Mesenchymal stem cell (in vitro differentiated cells and primary cell): Measurements from ENCODE around the gene OPA1.
A peak's percentile ranks its signal among the peaks of the same experiment; 100 is the strongest.

Experiments used
- DNase-seq: peaks from one replicate; pipeline ENCODE4 v3.0.0-alpha.2; 2013
- H2AFZ ChIP-seq: one replicate; pipeline ENCODE4 v1.6.1; 2013; ENCODE audit warnings: low read depth, mild to moderate bottlenecking, control low read depth, inconsistent platforms, low read length, moderate library complexity
- H2AK5ac ChIP-seq: 2 replicates; pipeline ENCODE4 v1.6.1; 2013; ENCODE audit warnings: low read length, moderate library complexity, mild to moderate bottlenecking, inconsistent platforms; ENCODE audit not compliant: severe bottlenecking
- H2BK120ac ChIP-seq: one replicate; pipeline ENCODE4 v1.6.1; 2013; ENCODE audit warnings: low read depth, mild to moderate bottlenecking, inconsistent platforms, low read length, moderate library complexity
- H2BK12ac ChIP-seq, 2 experiments: one replicate each; pipeline ENCODE4 v1.6.1; 2013; ENCODE audit warnings: inconsistent platforms in 2 of 2, low read length in 2 of 2, mild to moderate bottlenecking in 2 of 2, moderate library complexity in 2 of 2, control low read depth in 1 of 2
- H2BK15ac ChIP-seq: one replicate; pipeline ENCODE4 v1.6.1; 2013; ENCODE audit warnings: mild to moderate bottlenecking, low read depth, inconsistent platforms; ENCODE audit not compliant: poor library complexity, severe bottlenecking
- H2BK5ac ChIP-seq: 2 replicates; pipeline ENCODE4 v1.6.1; 2013; ENCODE audit warnings: low read depth, mild to moderate bottlenecking, low read length, control low read depth, inconsistent platforms; ENCODE audit not compliant: poor library complexity, severe bottlenecking
- H3K14ac ChIP-seq, 2 experiments: one replicate each; pipeline ENCODE4 v1.6.1; 2013; ENCODE audit warnings: inconsistent platforms in 2 of 2, low read length in 2 of 2, control low read depth in 1 of 2, mild to moderate bottlenecking in 1 of 2, moderate library complexity in 1 of 2
- H3K18ac ChIP-seq, 2 experiments: one replicate each; pipeline ENCODE4 v1.6.1; 2013; ENCODE audit warnings: inconsistent platforms in 2 of 2, low read length in 2 of 2, control low read depth in 1 of 2, low read depth in 1 of 2, mild to moderate bottlenecking in 1 of 2
- H3K23ac ChIP-seq, 2 experiments: one replicate each; pipeline ENCODE4 v1.6.1; 2013; ENCODE audit warnings: inconsistent platforms in 2 of 2, low read length in 2 of 2, mild to moderate bottlenecking in 2 of 2, moderate library complexity in 2 of 2, control low read depth in 1 of 2
- H3K27ac ChIP-seq: 2 replicates; pipeline ENCODE4 v1.5.1; 2013; ENCODE audit warnings: mild to moderate bottlenecking, moderate library complexity, low read length, control low read depth, inconsistent platforms; ENCODE audit not compliant: poor library complexity, severe bottlenecking
- H3K27me3 ChIP-seq, 2 experiments: 2 replicates each; pipeline versions ENCODE4 v1.6.1 to v1.7.0; 2013; ENCODE audit warnings: low read length in 2 of 2, mild to moderate bottlenecking in 2 of 2, moderate library complexity in 2 of 2, control low read depth in 1 of 2, inconsistent platforms in 1 of 2; ENCODE audit not compliant: control insufficient read depth in 1 of 2, insufficient read depth in 1 of 2
- H3K36me3 ChIP-seq, 2 experiments: 2 replicates each; pipeline versions ENCODE4 v1.6.1 to v1.7.0; 2013; ENCODE audit warnings: low read length in 2 of 2, control low read depth in 1 of 2, inconsistent platforms in 1 of 2, low read depth in 1 of 2, mild to moderate bottlenecking in 1 of 2; ENCODE audit not compliant: insufficient read depth in 2 of 2, control insufficient read depth in 1 of 2
- H3K4ac ChIP-seq, 2 experiments: one replicate each; pipeline ENCODE4 v1.6.1; 2013; ENCODE audit warnings: inconsistent platforms in 2 of 2, low read length in 2 of 2, mild to moderate bottlenecking in 2 of 2, moderate library complexity in 2 of 2, control low read depth in 1 of 2, low read depth in 1 of 2
- H3K4me1 ChIP-seq: 2 replicates; pipeline ENCODE4 v1.6.1; 2013; ENCODE audit warnings: low read depth, low read length, control low read depth; ENCODE audit not compliant: control insufficient read depth, insufficient read depth
- H3K4me2 ChIP-seq: 2 replicates; pipeline ENCODE4 v1.6.1; 2013; ENCODE audit warnings: low read length, mild to moderate bottlenecking, inconsistent platforms; ENCODE audit not compliant: poor library complexity, severe bottlenecking
- H3K4me3 ChIP-seq, 2 experiments: 2 replicates each; pipeline versions ENCODE4 v1.5.1 to v1.7.0; 2013; ENCODE audit warnings: low read length in 2 of 2, mild to moderate bottlenecking in 2 of 2, control low read depth in 1 of 2, low read depth in 1 of 2; ENCODE audit not compliant: insufficient read depth in 1 of 2
- H3K79me1 ChIP-seq: replicated peaks from 2 replicates; pipeline ENCODE4 v1.6.1; 2013; ENCODE audit warnings: mild to moderate bottlenecking, control low read depth, low read length, inconsistent platforms; ENCODE audit not compliant: poor library complexity, severe bottlenecking
- H3K9ac ChIP-seq: 2 replicates; pipeline ENCODE4 v1.7.0; 2013; ENCODE audit warnings: mild to moderate bottlenecking, low read length, moderate library complexity
- H3K9me3 ChIP-seq: 2 replicates; pipeline ENCODE4 v1.7.0; 2013; ENCODE audit warnings: mild to moderate bottlenecking, low read length; ENCODE audit not compliant: control insufficient read depth
- H4K8ac ChIP-seq: one replicate; pipeline ENCODE4 v1.6.1; 2013; ENCODE audit warnings: inconsistent platforms, mild to moderate bottlenecking, low read length, moderate library complexity
- H4K91ac ChIP-seq: one replicate; pipeline ENCODE4 v1.6.1; 2013; ENCODE audit warnings: mild to moderate bottlenecking, low read length, inconsistent platforms
- WGBS: methylation state at CpG from one replicate; pipeline ENCODE4 v1.1.7; 2013; ENCODE audit warnings: mixed read lengths; 5-methylcytosine and 5-hydroxymethylcytosine counted together

Gene OPA1

DNA sequence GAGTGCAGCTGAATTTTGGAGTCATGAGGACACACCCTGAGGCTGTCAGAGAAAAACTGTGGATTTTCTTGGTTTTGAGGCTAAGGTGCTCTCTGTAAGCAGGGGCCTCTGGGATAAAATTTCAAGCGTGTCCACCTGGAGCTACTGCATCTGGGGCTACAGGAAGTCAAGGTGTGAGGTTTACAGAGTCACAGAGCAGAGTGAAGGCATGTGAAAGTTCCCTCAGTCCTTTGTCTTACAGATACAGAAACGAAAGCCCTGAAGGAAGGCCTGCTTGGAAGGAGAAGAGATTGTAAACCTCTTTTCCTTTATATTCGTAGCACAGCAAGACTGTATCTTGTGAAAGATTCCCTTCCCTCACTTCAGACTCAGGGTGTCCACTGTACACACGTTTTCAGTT lies 138.6 kb downstream of the OPA1 start:
- Histone ChIP-seq H3K4me3 (no peak overlapping the region), H3K4ac (no peak overlapping the region), H3K9me3 (no peaks in the 10 kb centered on the region), H2BK5ac (no peak overlapping the region), H3K36me3 (no peaks in the 10 kb centered on the region), H3K18ac (no peak overlapping the region), H2BK120ac (no peak overlapping the region), H4K91ac (no peak overlapping the region), H2BK12ac (no peak overlapping the region), H3K27ac (no peak overlapping the region), H4K8ac (no peak overlapping the region), H3K4me1 (peaks cover 6% of the 10 kb centered on the region), H2BK15ac (no peak overlapping the region), H3K14ac (no peak overlapping the region), H3K4me2 (no peak overlapping the region), H2AK5ac (no peak overlapping the region), H3K27me3 (no peaks in the 10 kb centered on the region), H3K79me1 (no peaks in the 10 kb centered on the region), H2AFZ (no peak overlapping the region), H3K9ac (no peak overlapping the region), H3K23ac (no peak overlapping the region)
- 84% methylated on average over 4 of the region's 4 CpGs for WGBS
- DNase-seq, result no peak

DNA sequence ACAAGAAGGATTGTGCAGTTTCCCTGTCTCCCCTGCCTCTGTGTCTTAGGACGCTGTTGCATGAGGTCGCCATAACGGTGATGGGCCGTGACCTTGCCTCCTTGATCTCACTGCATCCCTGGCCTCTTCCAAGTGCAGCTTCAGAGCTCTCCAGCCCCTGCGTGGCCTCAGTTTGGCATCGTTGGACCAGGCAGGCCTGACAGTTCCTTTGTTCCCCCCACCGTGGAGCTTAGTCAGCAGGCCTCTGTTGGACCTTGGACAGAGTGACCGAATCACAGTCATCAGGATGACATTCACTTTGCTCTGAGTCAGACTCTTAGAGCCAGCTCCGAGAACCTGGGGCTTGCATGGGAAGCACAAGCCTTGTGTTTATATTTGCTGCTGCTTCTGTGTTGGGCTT lies 139.4 kb downstream of the OPA1 start:
- Histone ChIP-seq H2AK5ac (no peak overlapping the region), H4K8ac (no peak overlapping the region), H3K27me3 (no peaks in the 10 kb centered on the region), H3K23ac (no peak overlapping the region), H3K9me3 (no peaks in the 10 kb centered on the region), H3K4ac (peak overlapping the region in 1 of 2 experiments; percentile 11), H3K27ac (no peak overlapping the region), H3K18ac (peak overlapping the region in 1 of 2 experiments; percentile 66), H2BK120ac (no peak overlapping the region), H2AFZ (no peak overlapping the region), H3K9ac (peak overlapping the region; percentile 3), H2BK12ac (no peak overlapping the region), H3K79me1 (no peaks in the 10 kb centered on the region), H3K4me3 (no peak overlapping the region), H3K4me1 (peaks cover 6% of the 10 kb centered on the region), H4K91ac (no peak overlapping the region), H3K36me3 (no peaks in the 10 kb centered on the region), H3K14ac (no peak overlapping the region), H3K4me2 (no peak overlapping the region), H2BK15ac (no peak overlapping the region), H2BK5ac (no peak overlapping the region)
- 42% methylated on average over 9 of the region's 9 CpGs for WGBS
- peak; percentile 88 for DNase-seq

DNA sequence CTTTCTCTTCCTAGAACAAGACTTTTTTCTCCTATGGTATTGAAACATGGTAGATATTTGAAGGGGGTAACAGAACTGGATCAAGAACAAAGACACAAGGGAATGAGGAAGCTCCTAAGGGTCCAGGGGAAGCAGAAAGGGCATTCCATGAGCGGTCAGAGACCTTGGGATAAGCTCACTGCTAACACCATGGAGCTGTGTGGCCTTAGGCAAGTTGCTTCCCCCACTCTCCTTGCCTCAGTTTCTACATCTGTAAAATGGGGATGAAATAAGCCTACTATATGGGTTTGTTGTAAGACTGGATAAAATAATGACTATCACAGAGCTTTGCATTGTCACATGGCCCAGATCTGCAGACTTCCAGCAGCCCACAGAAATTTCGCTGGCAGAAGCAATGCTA lies 139.8 kb downstream of the OPA1 start:
- Histone ChIP-seq H2BK15ac (no peak overlapping the region), H3K18ac (no peak overlapping the region), H3K4me3 (no peak overlapping the region), H3K14ac (no peak overlapping the region), H4K91ac (no peak overlapping the region), H3K4ac (no peak overlapping the region), H3K23ac (no peak overlapping the region), H3K27ac (no peak overlapping the region), H3K36me3 (no peaks in the 10 kb centered on the region), H2BK12ac (no peak overlapping the region), H2AK5ac (no peak overlapping the region), H2AFZ (no peak overlapping the region), H3K9ac (no peak overlapping the region), H2BK5ac (no peak overlapping the region), H3K4me2 (no peak overlapping the region), H3K27me3 (no peaks in the 10 kb centered on the region), H3K9me3 (no peaks in the 10 kb centered on the region), H2BK120ac (no peak overlapping the region), H3K4me1 (peaks cover 6% of the 10 kb centered on the region), H4K8ac (no peak overlapping the region), H3K79me1 (no peaks in the 10 kb centered on the region)
- no peak for DNase-seq
- 90% methylated on average over 2 of the region's 2 CpGs for WGBS

DNA sequence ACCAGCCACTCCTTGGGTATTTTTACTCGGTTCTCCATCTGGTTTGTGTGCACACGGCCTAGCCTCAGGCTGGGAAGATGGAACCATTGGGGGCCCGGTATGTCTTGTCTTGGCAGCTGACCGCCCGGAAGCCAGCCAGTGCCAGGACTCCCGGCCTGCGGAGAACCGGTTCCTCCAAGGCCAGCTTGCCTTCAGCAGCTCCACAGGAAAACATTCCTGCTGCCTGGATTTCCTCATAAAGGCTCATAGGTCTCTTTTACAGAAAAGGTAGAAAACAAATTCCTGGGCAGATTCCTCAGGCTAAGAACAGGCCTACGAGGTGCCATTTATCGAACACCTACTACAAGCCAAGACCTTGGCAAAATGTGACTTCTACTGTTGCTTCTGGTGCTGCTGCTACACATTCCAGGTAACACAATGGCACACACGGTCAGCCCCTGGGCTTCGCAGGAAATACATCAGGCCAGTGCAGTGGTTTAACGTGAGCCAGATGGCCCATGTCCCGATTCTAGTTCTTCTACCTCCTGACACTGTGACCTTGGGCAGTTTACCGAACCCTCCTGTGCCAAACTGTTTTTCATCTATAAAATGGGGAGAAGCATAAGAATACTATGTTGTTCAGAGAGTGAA lies 141.8 kb downstream of the OPA1 start:
- Histone ChIP-seq H3K18ac (no peak overlapping the region), H3K27ac (no peak overlapping the region), H3K9ac (no peak overlapping the region), H3K27me3 (no peaks in the 10 kb centered on the region), H2AK5ac (no peak overlapping the region), H2BK12ac (no peak overlapping the region), H4K91ac (no peak overlapping the region), H3K9me3 (no peaks in the 10 kb centered on the region), H3K4me3 (no peak overlapping the region), H2BK5ac (no peak overlapping the region), H4K8ac (no peak overlapping the region), H3K4ac (no peak overlapping the region), H3K4me2 (no peak overlapping the region), H3K23ac (no peak overlapping the region), H2BK15ac (no peak overlapping the region), H2BK120ac (no peak overlapping the region), H3K4me1 (peaks cover 6% of the 10 kb centered on the region), H3K36me3 (no peaks in the 10 kb centered on the region), H2AFZ (no peak overlapping the region), H3K14ac (no peak overlapping the region), H3K79me1 (no peaks in the 10 kb centered on the region)
- DNase-seq, result no peak
- WGBS, result 88% methylated on average over 14 of the region's 15 CpGs
